Keratinocyte (primary cell): ENCODE measurements around the gene ANKFN1. TPM values are rescaled to one million over a fixed set of nuclear protein-coding genes. Genes with fewer than 3 reads are reported as not detected.

Experiments
- DNase-seq: peaks from one replicate; pipeline ENCODE4 v3.0.0-alpha.2; 2011; ENCODE audit warnings: low read depth, missing footprints, low spot score
- FAIRE-seq: peaks from 2 replicates; lab custom pipeline; 2011; peaks lifted over from hg19 to GRCh38; lab: Jason Lieb, UNC
- H2AFZ ChIP-seq: 2 replicates; pipeline ENCODE4 v1.6.0; 2012; ENCODE audit warnings: low read length, control low read depth, inconsistent platforms; ENCODE audit not compliant: control insufficient read depth
- H3K27ac ChIP-seq: 2 replicates; pipeline ENCODE4 v1.5.1; 2011; ENCODE audit warnings: low read length; ENCODE audit not compliant: control insufficient read depth, insufficient read depth
- H3K27me3 ChIP-seq: 3 replicates; pipeline ENCODE4 v1.6.0; 2011; ENCODE audit warnings: low read length; ENCODE audit not compliant: control insufficient read depth, insufficient read depth; ENCODE audit errors: extremely low read depth
- H3K36me3 ChIP-seq, 2 experiments: 2 replicates in 1 of 2; 3 replicates in 1 of 2; pipeline ENCODE4 v1.5.1; 2011; ENCODE audit warnings: low read length in 2 of 2, mild to moderate bottlenecking in 1 of 2; ENCODE audit not compliant: control insufficient read depth in 2 of 2, insufficient read depth in 2 of 2; ENCODE audit errors: extremely low read depth in 1 of 2
- H3K4me1 ChIP-seq: 3 replicates; pipeline ENCODE4 v1.5.1; 2011; ENCODE audit warnings: low read length; ENCODE audit not compliant: control insufficient read depth, insufficient read depth; ENCODE audit errors: extremely low read depth
- H3K4me2 ChIP-seq: 3 replicates; pipeline ENCODE4 v1.6.0; 2011; ENCODE audit warnings: low read depth, low read length; ENCODE audit not compliant: control insufficient read depth, insufficient read depth; ENCODE audit errors: extremely low read depth
- H3K4me3 ChIP-seq, 3 experiments: fragments of 200-600 bp in 1 of 3; sonication (generic) in 1 of 3; 2 replicates in 2 of 3; 3 replicates in 1 of 3; pipeline ENCODE4 v1.5.1; 2011 to 2016; ENCODE audit warnings: low read length in 3 of 3, mild to moderate bottlenecking in 3 of 3, control low read depth in 2 of 3, inconsistent platforms in 1 of 3, low read depth in 1 of 3, mixed read lengths in 1 of 3, mixed run types in 1 of 3, moderate library complexity in 1 of 3; ENCODE audit not compliant: control insufficient read depth in 2 of 3, insufficient read depth in 2 of 3; ENCODE audit errors: extremely low read depth in 1 of 3
- H3K79me2 ChIP-seq: 2 replicates; pipeline ENCODE4 v1.6.0; 2012; ENCODE audit warnings: low read length; ENCODE audit not compliant: control insufficient read depth, insufficient read depth
- H3K9ac ChIP-seq: 3 replicates; pipeline ENCODE4 v1.6.0; 2011; ENCODE audit warnings: low read length; ENCODE audit not compliant: control insufficient read depth, insufficient read depth; ENCODE audit errors: extremely low read depth
- H3K9me1 ChIP-seq: 3 replicates; pipeline ENCODE4 v1.6.0; 2011; ENCODE audit warnings: low read length; ENCODE audit not compliant: control insufficient read depth, insufficient read depth; ENCODE audit errors: extremely low read depth
- H3K9me3 ChIP-seq: 2 replicates; pipeline ENCODE4 v1.5.1; 2012; ENCODE audit warnings: low read depth, low read length; ENCODE audit not compliant: control insufficient read depth
- H4K20me1 ChIP-seq: 3 replicates; pipeline ENCODE4 v1.6.0; 2011; ENCODE audit warnings: low read length; ENCODE audit not compliant: control insufficient read depth, insufficient read depth; ENCODE audit errors: extremely low read depth
- CTCF ChIP-seq, 3 experiments: IDR thresholded peaks in 1 of 3; conservative IDR thresholded peaks in 1 of 3; optimal IDR thresholded peaks in 1 of 3; 2 replicates in 2 of 3; 3 replicates in 1 of 3; pipeline versions ENCODE3 to v1.5.1; 2011; ENCODE audit warnings: low read length in 3 of 3, mild to moderate bottlenecking in 3 of 3, moderate library complexity in 2 of 3, control low read depth in 1 of 3, inconsistent platforms in 1 of 3; ENCODE audit not compliant: insufficient read depth in 2 of 3; ENCODE audit errors: extremely low read depth in 1 of 3
- EZH2 ChIP-seq: IDR thresholded peaks from one replicate; pipeline ENCODE4 v1.6.1; 2012; ENCODE audit warnings: inconsistent platforms, mild to moderate bottlenecking, low read length, moderate library complexity
- dilution Hi-C: fragments of 300-500 bp; cut with MboI; formaldehyde crosslinking; loops from one replicate; pipeline ENCODE4 v1.7.0; 2020; ENCODE audit warnings: low sequenced_read_pairs; ENCODE audit not compliant: extremely low pct_ligation_motif_present
- polyA plus RNA-seq, 5 experiments: library from polyadenylated mRNA; depleted of rRNA in 3 of 5; stranded (reverse) in 3 of 5; stranded (forward) in 1 of 5; unstranded in 1 of 5; fragments of >200 nt; gene quantifications; 1 replicate in 1 of 5; 2 replicates in 3 of 5; 3 replicates in 1 of 5; pipeline versions ENCODE4 v1.2.1 to v1.2.3, GENCODE V29; 2011 to 2012; ENCODE audit warnings: missing spikeins in 2 of 5, low read depth in 1 of 5, low replicate concordance in 1 of 5

ANKFN1 gene
- polyA plus RNA-seq, 1 donor (not counting 4 experiments of a cell fraction or from before 2014, with no cell fraction given), result 0.12 TPM

DNA sequence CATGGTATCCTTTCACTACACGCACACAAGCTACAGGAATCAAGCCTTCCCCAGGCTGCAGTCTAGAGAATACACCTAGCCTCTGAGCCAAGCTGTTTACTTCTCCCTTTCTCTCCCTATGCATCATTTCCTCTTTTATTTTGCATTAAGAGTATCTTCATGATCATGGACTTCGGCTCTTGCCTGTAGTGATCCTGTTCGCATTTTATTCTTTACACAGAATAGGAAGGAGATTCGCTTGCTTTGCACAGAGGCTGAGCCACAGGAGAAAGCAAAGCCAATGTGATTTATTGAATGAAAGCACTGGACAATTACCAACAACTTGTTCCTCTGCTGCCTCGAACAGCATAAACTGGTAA lies 172.7 kb downstream of the ANKFN1 start:
- Histone ChIP-seq H3K4me3 (no peak overlapping the region), H3K4me2 (no peak overlapping the region), H3K9me3 (no peaks in the 10 kb centered on the region), H3K79me2 (no peaks in the 10 kb centered on the region), H3K36me3 (no peaks in the 10 kb centered on the region), H3K27me3 (no peaks in the 10 kb centered on the region), H3K27ac (no peak overlapping the region), H2AFZ (no peak overlapping the region), H3K9me1 (no peaks in the 10 kb centered on the region), H3K4me1 (no peaks in the 10 kb centered on the region), H3K9ac (no peak overlapping the region), H4K20me1 (no peaks in the 10 kb centered on the region)
- TF ChIP-seq CTCF (optimal IDR thresholded peaks at IDR 0.05 in 1 of 3, IDR thresholded peaks at IDR 0.05 in 1 of 3, conservative IDR thresholded peaks at IDR 0.05 in 1 of 3; ENCODE audit: extremely low read depth in 1 of 3, insufficient read depth in 2 of 3, low read length in 3 of 3), result no peak
- no peak for TF ChIP-seq EZH2
- no peak for FAIRE-seq
- dilution Hi-C loops, result no loop called here
- no peak for DNase-seq

DNA sequence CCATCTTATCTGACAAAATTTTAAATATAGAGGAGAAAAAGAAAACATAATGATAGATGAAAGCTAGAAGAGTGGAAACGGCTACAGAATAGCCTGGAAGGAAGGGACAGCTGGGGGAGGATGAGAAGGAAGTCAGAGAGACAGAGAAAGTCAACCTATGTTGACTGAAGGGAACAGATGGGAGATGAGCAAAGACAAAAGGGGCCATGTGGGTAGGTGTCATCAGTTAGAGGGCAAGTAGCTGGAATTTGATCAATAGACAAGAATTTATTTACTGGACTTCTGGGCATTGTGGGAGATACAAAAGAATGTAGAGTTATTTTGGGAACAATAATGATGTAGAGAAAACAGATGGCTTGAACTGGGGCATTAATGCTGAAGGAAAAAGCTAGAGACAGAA lies 194.4 kb downstream of the ANKFN1 start:
- H3K36me3 ChIP-seq, result no peaks in the 10 kb centered on the region
- H3K79me2 ChIP-seq, result no peaks in the 10 kb centered on the region
- no peaks in the 10 kb centered on the region for H3K9me3 ChIP-seq
- FAIRE-seq, result no peak
- H3K27me3 ChIP-seq, result no peaks in the 10 kb centered on the region
- no peaks in the 10 kb centered on the region for H3K4me1 ChIP-seq
- no peak overlapping the region for H3K4me2 ChIP-seq
- H3K9ac ChIP-seq, result no peak overlapping the region
- no peaks in the 10 kb centered on the region for H4K20me1 ChIP-seq
- H3K4me3 ChIP-seq, result no peak overlapping the region
- no peaks in the 10 kb centered on the region for H3K9me1 ChIP-seq
- dilution Hi-C loops, result no loop called here
- no peak overlapping the region for H2AFZ ChIP-seq
- no peak overlapping the region for H3K27ac ChIP-seq
- TF ChIP-seq EZH2 (no peak), CTCF (optimal IDR thresholded peaks at IDR 0.05 in 1 of 3, IDR thresholded peaks at IDR 0.05 in 1 of 3, conservative IDR thresholded peaks at IDR 0.05 in 1 of 3; ENCODE audit: extremely low read depth in 1 of 3, insufficient read depth in 2 of 3, low read length in 3 of 3) (no peak)
- no peak for DNase-seq
